Endothelial cell of umbilical vein (primary cell): ENCODE measurements around the gene SLC6A9. TPM values are rescaled to one million over a fixed set of nuclear protein-coding genes. Genes with fewer than 3 reads are reported as not detected.
A peak's percentile ranks its signal among the peaks of the same experiment; 100 is the strongest.

Source experiments
- BruUV-seq: library from RNA; stranded (reverse); fragments of 400-500 nt; replicated peaks from 2 replicates; lab custom pipeline; 2021; lab: Mats Ljungman, UMichigan
- CTCF ChIA-PET: fragments of 300-600, 350-600 bp; sonication (Branson Sonifier 250); formaldehyde crosslinking; loops from one replicate; lab custom pipeline; 2021; ENCODE audit warnings: antibody characterized with exemption, inconsistent platforms; lab: Charles Lee
- POLR2A ChIA-PET: fragments of 300-600, 350-600 bp; sonication (Branson Sonifier 250); formaldehyde crosslinking; loops from one replicate; lab custom pipeline; 2021; ENCODE audit warnings: antibody characterized with exemption, inconsistent platforms; lab: Charles Lee
- DNase-seq: peaks from one replicate; pipeline ENCODE4 v3.0.0-alpha.2; 2011; ENCODE audit warnings: low read depth, low spot score
- FAIRE-seq: peaks from 2 replicates; lab custom pipeline; 2011; peaks lifted over from hg19 to GRCh38; lab: Jason Lieb, UNC
- H2AFZ ChIP-seq: 2 replicates; pipeline ENCODE4 v1.6.0; 2012; ENCODE audit warnings: low read depth, low read length, control low read depth, inconsistent platforms
- H3K27ac ChIP-seq: 2 replicates; pipeline ENCODE4 v1.5.1; 2011; ENCODE audit warnings: low read depth, mild to moderate bottlenecking, control low read depth, low read length, moderate library complexity; ENCODE audit not compliant: insufficient read depth
- H3K27me3 ChIP-seq, 2 experiments: 2 replicates each; pipeline versions ENCODE4 v1.6.0 to v1.6.1; 2011; ENCODE audit warnings: low read length in 2 of 2, mixed read lengths in 1 of 2; ENCODE audit not compliant: control insufficient read depth in 2 of 2, insufficient read depth in 2 of 2
- H3K36me3 ChIP-seq, 2 experiments: 2 replicates in 1 of 2; 3 replicates in 1 of 2; pipeline ENCODE4 v1.5.1; 2011; ENCODE audit warnings: low read length in 2 of 2, mild to moderate bottlenecking in 1 of 2, moderate library complexity in 1 of 2; ENCODE audit not compliant: control insufficient read depth in 2 of 2, insufficient read depth in 2 of 2; ENCODE audit errors: extremely low read depth in 1 of 2
- H3K4me1 ChIP-seq: 3 replicates; pipeline ENCODE4 v1.5.1; 2011; ENCODE audit warnings: mild to moderate bottlenecking, low read length; ENCODE audit not compliant: control insufficient read depth, insufficient read depth; ENCODE audit errors: extremely low read depth
- H3K4me2 ChIP-seq: 2 replicates; pipeline ENCODE4 v1.6.1; 2011; ENCODE audit warnings: low read length, control low read depth, mixed read lengths; ENCODE audit not compliant: insufficient read depth
- H3K4me3 ChIP-seq, 3 experiments: fragments of 200-600 bp in 1 of 3; sonication (generic), shearing (Covaris generic) in 1 of 3; replicated peaks in 1 of 3; 2 replicates each; pipeline ENCODE4 v1.5.1; 2011 to 2016; ENCODE audit warnings: control low read depth in 3 of 3, low read length in 3 of 3, mild to moderate bottlenecking in 2 of 3, inconsistent platforms in 1 of 3, low read depth in 1 of 3, moderate library complexity in 1 of 3; ENCODE audit not compliant: insufficient read depth in 1 of 3
- H3K79me2 ChIP-seq: 2 replicates; pipeline ENCODE4 v1.6.0; 2012; ENCODE audit warnings: low read length, inconsistent platforms; ENCODE audit not compliant: control insufficient read depth, insufficient read depth
- H3K9ac ChIP-seq: replicated peaks from 2 replicates; pipeline ENCODE3; 2011; ENCODE audit warnings: low read length, control low read depth; ENCODE audit not compliant: insufficient read depth; ENCODE audit errors: extremely low read depth
- H3K9me1 ChIP-seq: replicated peaks from 3 replicates; pipeline ENCODE4 v1.6.0; 2011; ENCODE audit warnings: mild to moderate bottlenecking, low read length; ENCODE audit not compliant: control insufficient read depth, insufficient read depth; ENCODE audit errors: extremely low read depth
- H3K9me3 ChIP-seq: replicated peaks from 2 replicates; pipeline ENCODE4 v1.5.1; 2012; ENCODE audit warnings: low read length, inconsistent platforms; ENCODE audit not compliant: control insufficient read depth, insufficient read depth
- H4K20me1 ChIP-seq: replicated peaks from 2 replicates; pipeline ENCODE3; 2011; ENCODE audit warnings: mild to moderate bottlenecking, low read length; ENCODE audit not compliant: control insufficient read depth, insufficient read depth; ENCODE audit errors: extremely low read depth
- GATA2 ChIP-seq: IDR thresholded peaks from 2 replicates; pipeline ENCODE4 v1.7.0; 2011; ENCODE audit warnings: low read depth, mild to moderate bottlenecking, moderate library complexity, mixed read lengths, low read length; ENCODE audit not compliant: insufficient read length, insufficient read depth
- JUN ChIP-seq: IDR thresholded peaks from 2 replicates; pipeline ENCODE4 v1.6.1; 2011; ENCODE audit warnings: borderline replicate concordance, low read depth; ENCODE audit not compliant: insufficient read length, insufficient read depth
- POLR2A ChIP-seq: IDR thresholded peaks from 2 replicates; pipeline ENCODE4 v1.6.1; 2012; ENCODE audit warnings: low read depth, mild to moderate bottlenecking, control low read depth, low read length
- POLR2AphosphoS5 ChIP-seq: IDR thresholded peaks from 2 replicates; pipeline ENCODE4 v1.6.1; 2012; ENCODE audit warnings: low read depth, mild to moderate bottlenecking, control low read depth, low read length, moderate library complexity; ENCODE audit not compliant: insufficient read depth
- dilution Hi-C: fragments of 300-500 bp; cut with MboI; formaldehyde crosslinking; loops from one replicate; pipeline ENCODE4 v1.15.0; 2019; ENCODE audit warnings: low sequenced_read_pairs; ENCODE audit not compliant: extremely low pct_ligation_motif_present
- intact Hi-C: fragments of 100-400 bp; cut with micrococcal nuclease; formaldehyde crosslinking; loops from one replicate; pipeline ENCODE4 v1.10.0; 2022
- polyA plus RNA-seq, 4 experiments: library from polyadenylated mRNA; depleted of rRNA in 3 of 4; stranded (reverse) in 3 of 4; unstranded in 1 of 4; fragments of >200 nt; gene quantifications; 2 replicates each; pipeline versions ENCODE4 v1.2.1 to v1.2.3, GENCODE V29; 2011 to 2012; ENCODE audit warnings: missing spikeins in 1 of 4
- total RNA-seq: library from RNA; stranded (reverse); gene quantifications from 2 replicates; pipeline ENCODE4 v1.2.3, GENCODE V29; 2021
- TF ChIP-seq, protein P1 (sequence below): IDR thresholded peaks from 2 replicates; pipeline ENCODE4 v1.6.1; 2011; ENCODE audit not compliant: insufficient read depth, insufficient read length

The SLC6A9 gene
- total and polyA plus RNA-seq, 2 donors (not counting 3 experiments of a cell fraction or from before 2014, with no cell fraction given), result 0.80 to 1.5 TPM

DNA sequence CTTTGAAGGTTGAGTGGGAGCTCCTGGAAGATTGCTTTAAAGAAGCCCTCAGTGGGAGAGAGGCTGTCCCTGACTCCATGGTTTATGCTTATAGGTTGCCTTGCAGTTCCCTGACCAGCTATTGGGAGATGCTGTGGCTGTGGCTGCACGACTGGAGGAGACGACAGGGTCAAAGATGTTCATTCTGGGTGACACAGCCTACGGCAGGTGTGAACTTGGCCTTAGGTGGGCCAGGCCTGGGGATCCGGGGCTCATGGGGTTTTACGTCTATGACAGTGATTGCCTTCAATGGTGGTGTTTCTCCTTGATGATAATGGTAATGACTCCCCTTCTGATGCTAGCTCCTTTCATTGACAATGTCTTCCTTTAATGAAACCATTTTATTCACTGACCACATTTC, 60.8 kb downstream of the SLC6A9 start:
- Histone ChIP-seq H3K27ac (no peak overlapping the region), H3K4me2 (peak overlapping the region; percentile 70), H3K9me3 (no peaks in the 10 kb centered on the region), H3K27me3 (no peaks in the 10 kb centered on the region), H4K20me1 (no peaks in the 10 kb centered on the region), H3K9ac (peak overlapping the region; percentile 26), H2AFZ (no peak overlapping the region), H3K4me3 (peak overlapping the region; percentile 49 to 87 (median 60)), H3K4me1 (peaks cover 12% of the 10 kb centered on the region), H3K79me2 (peaks cover 11% of the 10 kb centered on the region), H3K36me3 (peaks cover 0 to 14% of the 10 kb centered on the region in 2 experiments), H3K9me1 (no peaks in the 10 kb centered on the region)
- CTCF ChIA-PET, result interaction anchor here (0.9 to 1.5 kb wide), 2 partner anchors 77 to 207 kb away, joined by 4 to 5 read pairs; no protein-coding TSS in a partner anchor
- dilution Hi-C loops (no loop called here), intact Hi-C loops (no loop called here)
- TF ChIP-seq GATA2 (no peak), POLR2AphosphoS5 (no peak), JUN (no peak)
- no peak for FAIRE-seq
- no TSS peak for BruUV-seq
- no peak for DNase-seq
- POLR2A ChIA-PET, result interaction anchor here (1.4 kb wide), 1 partner anchor 321 kb away, joined by 3 read pairs; the partner anchor contains the start of gene KDM4A

DNA sequence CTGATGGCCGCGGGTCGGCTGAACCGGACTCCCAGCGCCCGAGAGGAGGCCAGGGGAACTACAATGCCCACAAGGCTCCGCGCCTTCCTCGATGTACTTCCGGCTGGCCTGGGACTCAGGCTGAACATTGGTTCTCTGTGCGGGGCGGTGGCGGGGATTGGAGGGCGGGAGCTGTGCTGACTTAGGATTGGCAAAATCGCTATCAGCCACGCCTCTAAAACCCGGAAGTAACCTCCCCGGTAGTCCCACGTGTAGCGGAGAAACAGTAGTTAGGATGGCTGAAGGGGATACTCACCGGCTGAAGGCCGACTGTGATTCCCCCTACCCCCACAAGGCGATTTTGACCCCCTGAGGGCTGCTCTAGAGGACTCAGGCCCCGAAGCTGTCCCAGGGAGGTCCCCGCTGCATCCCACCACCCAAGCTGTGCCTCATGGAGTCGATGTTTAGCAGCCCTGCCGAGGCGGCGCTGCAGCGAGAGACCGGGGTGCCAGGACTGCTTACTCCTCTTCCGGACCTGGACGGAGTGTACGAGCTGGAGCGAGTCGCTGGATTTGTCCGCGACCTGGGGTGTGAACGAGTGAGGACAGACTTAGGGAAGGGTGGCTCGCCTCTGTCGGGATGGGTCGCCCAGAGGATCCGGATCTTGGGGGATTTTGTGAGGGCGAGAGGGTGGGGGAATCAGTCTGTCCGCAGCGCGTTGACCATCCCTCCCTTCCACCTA, 61.4 kb downstream of the SLC6A9 start, which contains the start of gene DPH2:
DPH2 (plus strand) TSS at position 265 of the 721 bp plus-strand sequence; CDS start at position 431, 166 bp downstream.
- dilution Hi-C loops, result no loop called here
- BruUV-seq, result TSS peak; percentile 53
- H3K36me3 ChIP-seq, result peaks cover 0 to 14% of the 10 kb centered on the region in 2 experiments

More for the DNA sequence above, 61.4 kb downstream of the SLC6A9 start, which contains the start of gene DPH2:
- Histone ChIP-seq H3K4me3 (peak within 1 kb of the TSS; percentile 49 to 87 (median 60)), H3K79me2 (peaks cover 5% of the 10 kb centered on the region), H3K9me1 (no peaks in the 10 kb centered on the region), H3K27me3 (no peaks in the 10 kb centered on the region), H3K4me2 (peak within 1 kb of the TSS; percentile 70), H3K4me1 (peaks cover 12% of the 10 kb centered on the region), H4K20me1 (no peaks in the 10 kb centered on the region), H2AFZ (peak within 1 kb of the TSS; percentile 74), H3K9me3 (no peaks in the 10 kb centered on the region), H3K9ac (peak within 1 kb of the TSS; percentile 26), H3K27ac (no peak within 1 kb of the TSS)
- TF ChIP-seq POLR2A (peak; percentile 69), POLR2AphosphoS5 (no peak)
- TF ChIP-seq, protein P1, sequence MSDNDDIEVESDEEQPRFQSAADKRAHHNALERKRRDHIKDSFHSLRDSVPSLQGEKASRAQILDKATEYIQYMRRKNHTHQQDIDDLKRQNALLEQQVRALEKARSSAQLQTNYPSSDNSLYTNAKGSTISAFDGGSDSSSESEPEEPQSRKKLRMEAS, result peak; percentile 88
- intact Hi-C loops, result loop anchor here (1.0 to 2.0 kb wide), 2 partner anchors 24 to 61 kb away; partner anchors contain the start of genes IPO13 and SLC6A9
- CTCF ChIA-PET, result interaction anchor here (0.8 to 0.9 kb wide), 2 partner anchors 24 to 207 kb away, joined by 4 read pairs; no protein-coding TSS in a partner anchor
- peak; percentile 100 for FAIRE-seq
- DNase-seq, result peak; percentile 98
- POLR2A ChIA-PET, result interaction anchor here (0.7 to 1.4 kb wide), 2 partner anchors 61 to 320 kb away, joined by 3 read pairs; partner anchors contain the start of genes KDM4A and SLC6A9
